Testis (tissue), 3 donors: ENCODE data around the gene GFRA4. TPM values are rescaled to one million over a fixed set of nuclear protein-coding genes. Genes with fewer than 3 reads are reported as not detected.

Experiments
- DNase-seq: peaks from one replicate; pipeline ENCODE4 v3.0.0-alpha.2; 2019
- H3K27ac ChIP-seq, 2 donors: fragments of 200-600 bp; sonication (generic); one replicate each; pipeline ENCODE4 v1.5.1; 2019
- H3K27me3 ChIP-seq: fragments of 200-600 bp; sonication (generic); one replicate; pipeline ENCODE4 v1.5.1; 2019
- H3K36me3 ChIP-seq: fragments of 200-600 bp; sonication (generic); one replicate; pipeline ENCODE4 v1.5.1; 2017; ENCODE audit warnings: low read depth; ENCODE audit errors: missing control alignments
- H3K4me1 ChIP-seq: fragments of 200-600 bp; sonication (generic); one replicate; pipeline ENCODE4 v1.5.1; 2019
- H3K4me3 ChIP-seq, 2 donors: fragments of 200-600 bp; sonication (generic); one replicate each; pipeline ENCODE4 v1.5.1; 2017 to 2019
- H3K9me3 ChIP-seq: fragments of 200-600 bp; sonication (generic); one replicate; pipeline ENCODE4 v1.5.1; 2017
- CTCF ChIP-seq, 3 experiments: fragments of 450-650 bp in 2 of 3; fragments of 200-600 bp in 1 of 3; sonication (generic) in 1 of 3; IDR thresholded peaks; one replicate each; pipeline ENCODE4 v1.5.1; 2016 to 2019; ENCODE audit warnings: antibody characterized with exemption in 3 of 3, mild to moderate bottlenecking in 2 of 3, moderate library complexity in 1 of 3
- POLR2A ChIP-seq: fragments of 450-650 bp; IDR thresholded peaks from one replicate; pipeline ENCODE4 v1.6.1; 2017; ENCODE audit warnings: antibody characterized with exemption, mild to moderate bottlenecking, moderate library complexity
- WGBS, 2 donors: methylation state at CpG; one replicate each; pipeline ENCODE4 v1.1.5; 2018; 5-methylcytosine and 5-hydroxymethylcytosine counted together
- intact Hi-C: fragments of 100-400 bp; cut with DNase I; formaldehyde crosslinking; loops from one replicate; pipeline ENCODE4 v1.15.1; 2023; ENCODE audit warnings: low total_unique reads
- polyA plus RNA-seq: library from polyadenylated mRNA; stranded (reverse); fragments of 350-450 nt; fragmentation: Illumina TruSeq; extraction: RNeasy Lipid Tissue Mini Kit (QIAGEN cat#74804); gene quantifications from one replicate; pipeline ENCODE4 v1.2.3, GENCODE V29; 2014; ENCODE audit warnings: low read depth, low replicate concordance; ENCODE audit not compliant: insufficient read depth
- total RNA-seq, 2 donors: library from RNA; depleted of rRNA; stranded (reverse); fragments of >200 nt; gene quantifications; one replicate each; pipeline ENCODE4 v1.2.3, GENCODE V29; 2016

Gene GFRA4
- total and polyA plus RNA-seq, 3 donors from 2014 or later: 0.31 to 0.74 (median 0.51) TPM

DNA sequence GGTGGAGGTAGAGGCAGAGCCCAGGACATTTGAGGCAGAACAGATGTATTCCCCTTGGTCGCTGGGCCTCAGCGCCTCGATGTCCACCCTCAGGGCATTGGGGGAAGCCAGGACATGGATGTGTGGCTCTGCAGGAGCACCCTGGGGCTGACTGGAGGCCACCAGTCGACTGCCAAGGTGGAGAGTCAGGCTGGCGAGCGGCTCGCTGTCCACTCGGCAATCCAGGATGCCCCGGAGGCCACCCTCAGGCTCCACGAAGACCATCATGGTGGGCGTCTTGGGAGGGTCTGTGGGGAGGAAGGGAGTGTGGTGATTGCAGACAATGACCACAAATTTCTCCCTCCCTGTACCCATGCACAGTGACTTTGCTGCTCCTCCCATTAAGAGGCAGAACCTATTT, 26.8 kb upstream of the GFRA4 start:
- intact Hi-C loops: no loop called here
- TF ChIP-seq CTCF (IDR thresholded peaks at IDR 0.05): no peak
- no peak for TF ChIP-seq POLR2A
- no peaks in the 10 kb centered on the region for H3K36me3 ChIP-seq
- no peaks in the 10 kb centered on the region for H3K27me3 ChIP-seq
- H3K4me3 ChIP-seq: no peak overlapping the region
- WGBS, 2 donors: 86 to 93% methylated on average over 10 to 11 of the region's 11 CpGs
- no peak for DNase-seq
- H3K4me1 ChIP-seq: peaks cover 7% of the 10 kb centered on the region
- no peak overlapping the region for H3K27ac ChIP-seq
- H3K9me3 ChIP-seq: no peaks in the 10 kb centered on the region

DNA sequence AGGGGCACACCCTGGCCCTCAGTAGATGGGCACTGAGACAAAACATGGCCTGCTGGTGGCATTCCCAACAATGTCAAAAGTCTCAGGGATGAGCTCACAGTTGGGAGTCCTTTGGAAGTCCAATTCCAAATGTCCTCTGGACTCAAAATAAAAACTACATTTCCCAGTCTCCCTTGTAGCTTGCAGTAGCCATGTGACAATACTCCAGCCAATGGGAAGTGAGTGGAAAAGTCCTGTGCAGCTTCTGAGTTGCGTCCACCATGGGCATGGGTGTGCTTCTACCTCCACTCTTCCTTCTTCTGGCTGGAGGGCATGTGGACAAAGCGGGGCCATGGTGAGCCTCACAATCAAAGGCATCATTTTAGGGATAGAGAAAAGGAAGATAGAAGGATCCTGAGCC, 24.5 kb upstream of the GFRA4 start:
- H3K4me1 ChIP-seq: peaks cover 7% of the 10 kb centered on the region
- H3K4me3 ChIP-seq: no peak overlapping the region
- no peak overlapping the region for H3K27ac ChIP-seq
- no peak for DNase-seq
- TF ChIP-seq POLR2A: no peak
- no peak for TF ChIP-seq CTCF (IDR thresholded peaks at IDR 0.05)
- no peaks in the 10 kb centered on the region for H3K27me3 ChIP-seq
- WGBS, 2 donors: 62 to 81% methylated on average over 2 of the region's 2 CpGs
- H3K9me3 ChIP-seq: no peaks in the 10 kb centered on the region
- intact Hi-C loops: no loop called here
- H3K36me3 ChIP-seq: no peaks in the 10 kb centered on the region

DNA sequence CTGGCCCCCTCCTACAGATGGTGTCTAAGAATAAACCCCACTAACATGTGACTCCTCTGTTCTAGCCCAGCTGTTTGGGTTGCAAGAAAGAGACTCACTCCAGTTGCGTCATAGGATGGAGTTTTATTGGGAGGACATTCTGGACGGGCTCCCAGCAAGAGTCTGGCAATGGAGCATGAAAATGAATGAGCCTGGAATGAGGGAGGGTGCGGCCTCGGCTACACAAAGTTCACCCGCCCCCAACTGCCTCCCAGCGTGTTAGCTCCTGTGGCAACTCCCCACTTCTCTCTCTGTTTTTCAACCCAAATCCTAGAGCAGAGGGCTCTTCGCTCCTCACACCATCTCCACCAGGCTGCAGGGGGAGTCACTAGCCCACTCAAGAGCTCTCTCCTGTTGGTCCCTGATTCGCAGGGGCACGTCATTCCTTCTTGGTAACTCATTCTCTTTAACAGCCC, 23.7 kb upstream of the GFRA4 start:
- Histone ChIP-seq H3K4me1 (peaks cover 7% of the 10 kb centered on the region), H3K36me3 (no peaks in the 10 kb centered on the region), H3K4me3 (no peak overlapping the region), H3K27ac (no peak overlapping the region), H3K27me3 (no peaks in the 10 kb centered on the region), H3K9me3 (no peaks in the 10 kb centered on the region)
- TF ChIP-seq CTCF (IDR thresholded peaks at IDR 0.05) (no peak), POLR2A (no peak)
- WGBS, 2 donors: 36 to 54% methylated on average over 9 of the region's 9 CpGs
- intact Hi-C loops: no loop called here
- DNase-seq: peak; percentile 86

DNA sequence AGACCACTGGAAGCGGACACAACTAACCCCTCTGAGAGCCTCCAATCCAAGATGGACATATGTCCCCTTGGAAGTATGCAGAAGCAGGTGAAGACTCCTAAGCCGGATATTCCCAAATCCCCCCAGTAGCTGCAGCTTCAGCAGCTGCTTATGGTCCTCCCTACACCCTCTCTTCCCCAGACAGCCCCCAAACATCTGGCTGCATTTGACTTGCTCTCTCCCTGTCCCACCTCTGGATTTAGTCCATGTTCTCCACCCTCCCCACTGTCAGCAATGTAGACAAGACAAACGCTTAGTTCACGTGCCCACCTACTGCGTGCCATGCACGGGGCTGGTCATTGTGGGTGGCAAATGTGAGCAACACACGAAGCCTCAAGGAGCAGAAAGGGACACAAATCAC, 23.2 kb upstream of the GFRA4 start:
- no peaks in the 10 kb centered on the region for H3K36me3 ChIP-seq
- H3K4me1 ChIP-seq: peaks cover 10% of the 10 kb centered on the region
- no peak overlapping the region for H3K27ac ChIP-seq
- TF ChIP-seq POLR2A (no peak), CTCF (IDR thresholded peaks at IDR 0.05) (no peak)
- no peak overlapping the region for H3K4me3 ChIP-seq
- no peaks in the 10 kb centered on the region for H3K9me3 ChIP-seq
- WGBS, 2 donors: 76 to 82% methylated on average over 7 of the region's 7 CpGs
- DNase-seq: no peak
- intact Hi-C loops: no loop called here
- no peaks in the 10 kb centered on the region for H3K27me3 ChIP-seq

DNA sequence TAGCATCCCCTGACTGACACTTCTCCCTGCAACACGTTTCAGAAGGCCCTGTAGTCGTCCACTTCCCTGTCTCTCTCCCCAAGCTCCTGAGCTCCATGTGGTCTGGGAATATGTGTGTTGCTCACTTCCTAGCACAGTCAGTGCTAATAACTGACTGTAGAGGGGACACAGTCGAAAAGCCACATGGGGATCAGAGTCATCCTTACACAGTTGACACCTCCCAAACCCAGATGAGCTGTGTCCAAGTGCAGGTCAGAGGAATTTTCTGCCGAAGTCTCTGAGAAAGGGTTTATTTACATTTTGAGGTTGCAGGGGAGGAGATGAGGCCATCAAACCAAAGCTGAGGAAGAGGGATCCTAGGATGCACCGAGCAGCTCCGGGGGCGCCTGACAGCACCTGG, 22.1 kb upstream of the GFRA4 start:
- H3K36me3 ChIP-seq: no peaks in the 10 kb centered on the region
- DNase-seq: no peak
- no peak for TF ChIP-seq CTCF (IDR thresholded peaks at IDR 0.05)
- no peak for TF ChIP-seq POLR2A
- no peak overlapping the region for H3K27ac ChIP-seq
- H3K9me3 ChIP-seq: no peaks in the 10 kb centered on the region
- 57 to 82% methylated on average over 7 of the region's 7 CpGs for WGBS, 2 donors
- H3K4me3 ChIP-seq: no peak overlapping the region
- intact Hi-C loops: no loop called here
- no peaks in the 10 kb centered on the region for H3K27me3 ChIP-seq
- peaks cover 21% of the 10 kb centered on the region for H3K4me1 ChIP-seq
